Mesenchymal stem cell (in vitro differentiated cells and primary cell): ENCODE data around the gene VPS72.

Source experiments
- DNase-seq: peaks from one replicate; pipeline ENCODE4 v3.0.0-alpha.2; 2013
- H2AFZ ChIP-seq: one replicate; pipeline ENCODE4 v1.6.1; 2013; ENCODE audit warnings: low read depth, mild to moderate bottlenecking, control low read depth, inconsistent platforms, low read length, moderate library complexity
- H2AK5ac ChIP-seq: 2 replicates; pipeline ENCODE4 v1.6.1; 2013; ENCODE audit warnings: low read length, moderate library complexity, mild to moderate bottlenecking, inconsistent platforms; ENCODE audit not compliant: severe bottlenecking
- H2BK120ac ChIP-seq: one replicate; pipeline ENCODE4 v1.6.1; 2013; ENCODE audit warnings: low read depth, mild to moderate bottlenecking, inconsistent platforms, low read length, moderate library complexity
- H2BK12ac ChIP-seq, 2 experiments: one replicate each; pipeline ENCODE4 v1.6.1; 2013; ENCODE audit warnings: inconsistent platforms in 2 of 2, low read length in 2 of 2, mild to moderate bottlenecking in 2 of 2, moderate library complexity in 2 of 2, control low read depth in 1 of 2
- H2BK15ac ChIP-seq: one replicate; pipeline ENCODE4 v1.6.1; 2013; ENCODE audit warnings: mild to moderate bottlenecking, low read depth, inconsistent platforms; ENCODE audit not compliant: poor library complexity, severe bottlenecking
- H2BK5ac ChIP-seq: 2 replicates; pipeline ENCODE4 v1.6.1; 2013; ENCODE audit warnings: low read depth, mild to moderate bottlenecking, low read length, control low read depth, inconsistent platforms; ENCODE audit not compliant: poor library complexity, severe bottlenecking
- H3K14ac ChIP-seq, 2 experiments: one replicate each; pipeline ENCODE4 v1.6.1; 2013; ENCODE audit warnings: inconsistent platforms in 2 of 2, low read length in 2 of 2, control low read depth in 1 of 2, mild to moderate bottlenecking in 1 of 2, moderate library complexity in 1 of 2
- H3K18ac ChIP-seq, 2 experiments: one replicate each; pipeline ENCODE4 v1.6.1; 2013; ENCODE audit warnings: inconsistent platforms in 2 of 2, low read length in 2 of 2, control low read depth in 1 of 2, low read depth in 1 of 2, mild to moderate bottlenecking in 1 of 2
- H3K23ac ChIP-seq, 2 experiments: one replicate each; pipeline ENCODE4 v1.6.1; 2013; ENCODE audit warnings: inconsistent platforms in 2 of 2, low read length in 2 of 2, mild to moderate bottlenecking in 2 of 2, moderate library complexity in 2 of 2, control low read depth in 1 of 2
- H3K27ac ChIP-seq: 2 replicates; pipeline ENCODE4 v1.5.1; 2013; ENCODE audit warnings: mild to moderate bottlenecking, moderate library complexity, low read length, control low read depth, inconsistent platforms; ENCODE audit not compliant: poor library complexity, severe bottlenecking
- H3K27me3 ChIP-seq, 2 experiments: 2 replicates each; pipeline versions ENCODE4 v1.6.1 to v1.7.0; 2013; ENCODE audit warnings: low read length in 2 of 2, mild to moderate bottlenecking in 2 of 2, moderate library complexity in 2 of 2, control low read depth in 1 of 2, inconsistent platforms in 1 of 2; ENCODE audit not compliant: control insufficient read depth in 1 of 2, insufficient read depth in 1 of 2
- H3K36me3 ChIP-seq, 2 experiments: 2 replicates each; pipeline versions ENCODE4 v1.6.1 to v1.7.0; 2013; ENCODE audit warnings: low read length in 2 of 2, control low read depth in 1 of 2, inconsistent platforms in 1 of 2, low read depth in 1 of 2, mild to moderate bottlenecking in 1 of 2; ENCODE audit not compliant: insufficient read depth in 2 of 2, control insufficient read depth in 1 of 2
- H3K4ac ChIP-seq, 2 experiments: one replicate each; pipeline ENCODE4 v1.6.1; 2013; ENCODE audit warnings: inconsistent platforms in 2 of 2, low read length in 2 of 2, mild to moderate bottlenecking in 2 of 2, moderate library complexity in 2 of 2, control low read depth in 1 of 2, low read depth in 1 of 2
- H3K4me1 ChIP-seq: 2 replicates; pipeline ENCODE4 v1.6.1; 2013; ENCODE audit warnings: low read depth, low read length, control low read depth; ENCODE audit not compliant: control insufficient read depth, insufficient read depth
- H3K4me2 ChIP-seq: 2 replicates; pipeline ENCODE4 v1.6.1; 2013; ENCODE audit warnings: low read length, mild to moderate bottlenecking, inconsistent platforms; ENCODE audit not compliant: poor library complexity, severe bottlenecking
- H3K4me3 ChIP-seq, 2 experiments: 2 replicates each; pipeline versions ENCODE4 v1.5.1 to v1.7.0; 2013; ENCODE audit warnings: low read length in 2 of 2, mild to moderate bottlenecking in 2 of 2, control low read depth in 1 of 2, low read depth in 1 of 2; ENCODE audit not compliant: insufficient read depth in 1 of 2
- H3K79me1 ChIP-seq: replicated peaks from 2 replicates; pipeline ENCODE4 v1.6.1; 2013; ENCODE audit warnings: mild to moderate bottlenecking, control low read depth, low read length, inconsistent platforms; ENCODE audit not compliant: poor library complexity, severe bottlenecking
- H3K9ac ChIP-seq: 2 replicates; pipeline ENCODE4 v1.7.0; 2013; ENCODE audit warnings: mild to moderate bottlenecking, low read length, moderate library complexity
- H3K9me3 ChIP-seq: 2 replicates; pipeline ENCODE4 v1.7.0; 2013; ENCODE audit warnings: mild to moderate bottlenecking, low read length; ENCODE audit not compliant: control insufficient read depth
- H4K8ac ChIP-seq: one replicate; pipeline ENCODE4 v1.6.1; 2013; ENCODE audit warnings: inconsistent platforms, mild to moderate bottlenecking, low read length, moderate library complexity
- H4K91ac ChIP-seq: one replicate; pipeline ENCODE4 v1.6.1; 2013; ENCODE audit warnings: mild to moderate bottlenecking, low read length, inconsistent platforms
- WGBS: methylation state at CpG from one replicate; pipeline ENCODE4 v1.1.7; 2013; ENCODE audit warnings: mixed read lengths; 5-methylcytosine and 5-hydroxymethylcytosine counted together

The VPS72 gene

DNA sequence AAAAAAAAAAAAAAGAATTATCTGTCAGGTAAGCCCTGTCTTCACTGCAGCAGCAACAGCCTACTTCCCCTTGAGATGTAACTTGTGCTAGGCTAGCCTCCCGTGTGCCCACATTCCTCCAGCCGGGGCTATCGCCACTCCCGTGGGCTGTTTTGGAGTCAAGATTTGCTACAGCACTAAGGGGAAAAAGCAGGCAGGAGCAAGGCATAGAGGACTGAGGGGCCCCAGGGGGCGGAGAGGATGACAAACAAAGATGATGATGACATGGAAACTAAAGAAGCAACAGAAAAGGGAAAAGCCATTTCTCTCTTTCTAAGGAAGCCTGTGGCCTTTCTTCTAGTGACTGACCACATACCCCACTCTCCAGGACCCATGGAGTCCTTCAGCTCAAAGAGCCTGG, 31.7 kb downstream of the VPS72 start:
- Histone ChIP-seq H3K4me3 (no peak overlapping the region), H2AFZ (no peak overlapping the region), H2BK12ac (no peak overlapping the region), H3K23ac (no peak overlapping the region), H3K9ac (no peak overlapping the region), H3K4ac (no peak overlapping the region), H3K4me2 (no peak overlapping the region), H2BK15ac (no peak overlapping the region), H3K36me3 (peaks cover 35 to 67% of the 10 kb centered on the region in 2 experiments), H4K8ac (no peak overlapping the region), H3K4me1 (no peaks in the 10 kb centered on the region), H3K9me3 (no peaks in the 10 kb centered on the region), H3K27me3 (no peaks in the 10 kb centered on the region), H4K91ac (no peak overlapping the region), H2BK120ac (no peak overlapping the region), H3K18ac (no peak overlapping the region), H2BK5ac (no peak overlapping the region), H3K27ac (no peak overlapping the region), H2AK5ac (no peak overlapping the region), H3K79me1 (peaks cover 10% of the 10 kb centered on the region), H3K14ac (no peak overlapping the region)
- no peak for DNase-seq
- WGBS, result 95% methylated on average over 4 of the region's 5 CpGs

DNA sequence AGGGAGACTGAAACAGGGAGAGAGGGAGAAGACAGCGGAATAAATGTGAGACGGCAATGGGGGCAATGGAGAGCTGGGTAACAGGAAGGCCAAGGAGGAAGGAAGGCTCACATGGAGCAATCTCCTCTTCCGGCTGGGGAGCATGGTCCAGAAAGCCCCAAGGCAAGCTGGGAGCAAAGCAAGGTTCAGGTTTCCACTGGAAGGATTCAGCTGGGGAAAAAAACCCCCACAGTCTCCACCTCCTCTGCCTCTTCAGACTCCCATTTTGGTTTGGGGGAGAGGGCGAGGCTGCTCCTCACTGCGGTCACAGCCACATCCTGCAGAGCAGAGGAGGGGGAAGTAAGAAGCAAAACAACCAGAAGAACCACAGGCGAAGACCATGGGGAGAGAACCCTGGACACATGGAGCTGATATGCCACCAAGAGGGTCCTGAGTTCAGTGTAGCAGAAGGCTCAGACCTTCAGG, 32.9 kb downstream of the VPS72 start:
- H2BK5ac ChIP-seq, result no peak overlapping the region
- WGBS, result 95% methylated on average over 6 of the region's 6 CpGs

DNA sequence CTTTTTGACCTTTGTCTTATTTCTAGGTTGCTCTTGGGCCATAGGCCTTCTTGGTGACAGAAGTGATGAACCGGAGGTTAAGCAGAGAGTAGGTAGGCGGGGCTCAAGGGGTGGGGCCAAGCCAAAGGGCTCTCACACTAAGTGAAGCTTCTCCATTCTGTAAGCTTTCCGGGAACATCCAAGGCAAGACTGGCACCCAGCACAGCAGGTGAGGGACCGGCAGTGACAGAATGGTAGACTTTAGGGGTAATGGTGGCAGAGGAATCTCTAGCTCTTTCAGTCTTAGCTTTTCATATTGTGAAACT, 33.5 kb downstream of the VPS72 start, which contains the start of gene TNFAIP8L2:
TSS of gene TNFAIP8L2 (plus strand) at position 135 of the 305 bp plus-strand sequence. CDS start 2,049 bp downstream, outside the sequence.
- 79% methylated on average over 4 of the region's 4 CpGs for WGBS
- no peaks in the 10 kb centered on the region for H3K9me3 ChIP-seq
- H3K4ac ChIP-seq, result no peak within 1 kb of the TSS
- H2BK120ac ChIP-seq, result no peak within 1 kb of the TSS
- no peak within 1 kb of the TSS for H3K18ac ChIP-seq
- H3K27ac ChIP-seq, result no peak within 1 kb of the TSS
- H2BK12ac ChIP-seq, result no peak within 1 kb of the TSS
- no peak within 1 kb of the TSS for H2BK15ac ChIP-seq
- H3K4me3 ChIP-seq, result no peak within 1 kb of the TSS
- H3K79me1 ChIP-seq, result peaks cover 8% of the 10 kb centered on the region
- no peak within 1 kb of the TSS for H3K4me2 ChIP-seq
- no peak within 1 kb of the TSS for H3K14ac ChIP-seq
- no peak within 1 kb of the TSS for H3K23ac ChIP-seq
- no peak within 1 kb of the TSS for H2AFZ ChIP-seq
- H4K8ac ChIP-seq, result no peak within 1 kb of the TSS
- no peaks in the 10 kb centered on the region for H3K4me1 ChIP-seq
- H2BK5ac ChIP-seq, result no peak within 1 kb of the TSS
- H4K91ac ChIP-seq, result no peak within 1 kb of the TSS
- no peak within 1 kb of the TSS for H2AK5ac ChIP-seq
- no peak for DNase-seq
- H3K27me3 ChIP-seq, result no peaks in the 10 kb centered on the region
- H3K9ac ChIP-seq, result no peak within 1 kb of the TSS
- H3K36me3 ChIP-seq, result peaks cover 32 to 60% of the 10 kb centered on the region in 2 experiments

More for the DNA sequence above, 32.9 kb downstream of the VPS72 start:
- no peak overlapping the region for H3K27ac ChIP-seq
- H3K27me3 ChIP-seq, result no peaks in the 10 kb centered on the region
- no peak overlapping the region for H3K23ac ChIP-seq
- no peak overlapping the region for H2BK120ac ChIP-seq
- H3K9ac ChIP-seq, result no peak overlapping the region
- H2BK12ac ChIP-seq, result no peak overlapping the region
- H2AK5ac ChIP-seq, result no peak overlapping the region
- H3K9me3 ChIP-seq, result no peaks in the 10 kb centered on the region
- peaks cover 35 to 67% of the 10 kb centered on the region in 2 experiments for H3K36me3 ChIP-seq
- H2AFZ ChIP-seq, result no peak overlapping the region
- no peak overlapping the region for H3K18ac ChIP-seq
- no peak overlapping the region for H4K91ac ChIP-seq
- peaks cover 10% of the 10 kb centered on the region for H3K79me1 ChIP-seq
- H3K4ac ChIP-seq, result no peak overlapping the region
- H3K14ac ChIP-seq, result no peak overlapping the region
- H3K4me2 ChIP-seq, result no peak overlapping the region
- H3K4me3 ChIP-seq, result no peak overlapping the region
- DNase-seq, result no peak
- H4K8ac ChIP-seq, result no peak overlapping the region
- H3K4me1 ChIP-seq, result no peaks in the 10 kb centered on the region
- no peak overlapping the region for H2BK15ac ChIP-seq

DNA sequence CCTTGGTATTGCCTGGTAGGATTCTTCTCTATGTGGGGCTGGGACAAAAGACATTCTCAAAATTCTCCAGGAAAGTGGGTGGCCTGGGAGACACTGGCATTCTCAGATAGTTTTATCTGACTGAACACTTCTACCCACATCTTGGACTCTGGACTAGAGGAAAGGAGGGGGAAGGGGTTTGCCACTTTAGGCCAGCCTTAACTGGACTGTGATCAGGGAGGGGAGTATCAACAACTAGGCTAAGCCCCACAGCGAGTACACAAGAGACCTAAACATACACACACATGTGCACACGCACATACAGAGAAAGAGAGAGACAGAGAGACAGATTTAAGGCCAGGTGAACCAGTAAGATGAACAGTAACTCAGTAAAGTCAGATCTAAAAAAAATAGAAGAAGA, 42.3 kb downstream of the VPS72 start:
- Histone ChIP-seq H3K36me3 (peaks cover 0 to 3% of the 10 kb centered on the region in 2 experiments), H3K4ac (no peak overlapping the region), H3K79me1 (peaks cover 3% of the 10 kb centered on the region), H2AFZ (no peak overlapping the region), H3K4me2 (no peak overlapping the region), H2BK120ac (no peak overlapping the region), H2AK5ac (no peak overlapping the region), H4K91ac (no peak overlapping the region), H3K27me3 (peaks cover 8 to 21% of the 10 kb centered on the region in 2 experiments), H2BK5ac (no peak overlapping the region), H3K4me3 (no peak overlapping the region), H2BK12ac (no peak overlapping the region), H2BK15ac (no peak overlapping the region), H3K18ac (no peak overlapping the region), H4K8ac (no peak overlapping the region), H3K9ac (peak overlapping the region; percentile 83), H3K4me1 (peaks cover 20% of the 10 kb centered on the region), H3K27ac (no peak overlapping the region), H3K9me3 (no peaks in the 10 kb centered on the region), H3K14ac (no peak overlapping the region), H3K23ac (no peak overlapping the region)
- DNase-seq, result no peak
- WGBS, result 100% methylated on average over 1 of the region's 2 CpGs
